Uterus (tissue), 2 donors: ENCODE measurements around the gene ITCH.

Source experiments
- POLR2A ChIP-seq, 2 donors: fragments of 450-650 bp; IDR thresholded peaks; one replicate each; pipeline ENCODE4 v1.6.1; 2016; ENCODE audit warnings: antibody characterized with exemption in 2 of 2, mild to moderate bottlenecking in 1 of 2, moderate library complexity in 1 of 2
- TF ChIP-seq, protein P1 (sequence below), 4 experiments: fragments of 200-600 bp in 2 of 4; fragments of 450-650 bp in 2 of 4; sonication (generic) in 2 of 4; IDR thresholded peaks; one replicate each; pipeline ENCODE4 v1.5.1; 2016 to 2019; ENCODE audit warnings: antibody characterized with exemption in 4 of 4, mild to moderate bottlenecking in 2 of 4, moderate library complexity in 1 of 4

GRCh38 chr20:34532756-34533155 lies 169.7 kb downstream of the ITCH start:
- TF ChIP-seq, protein P1, sequence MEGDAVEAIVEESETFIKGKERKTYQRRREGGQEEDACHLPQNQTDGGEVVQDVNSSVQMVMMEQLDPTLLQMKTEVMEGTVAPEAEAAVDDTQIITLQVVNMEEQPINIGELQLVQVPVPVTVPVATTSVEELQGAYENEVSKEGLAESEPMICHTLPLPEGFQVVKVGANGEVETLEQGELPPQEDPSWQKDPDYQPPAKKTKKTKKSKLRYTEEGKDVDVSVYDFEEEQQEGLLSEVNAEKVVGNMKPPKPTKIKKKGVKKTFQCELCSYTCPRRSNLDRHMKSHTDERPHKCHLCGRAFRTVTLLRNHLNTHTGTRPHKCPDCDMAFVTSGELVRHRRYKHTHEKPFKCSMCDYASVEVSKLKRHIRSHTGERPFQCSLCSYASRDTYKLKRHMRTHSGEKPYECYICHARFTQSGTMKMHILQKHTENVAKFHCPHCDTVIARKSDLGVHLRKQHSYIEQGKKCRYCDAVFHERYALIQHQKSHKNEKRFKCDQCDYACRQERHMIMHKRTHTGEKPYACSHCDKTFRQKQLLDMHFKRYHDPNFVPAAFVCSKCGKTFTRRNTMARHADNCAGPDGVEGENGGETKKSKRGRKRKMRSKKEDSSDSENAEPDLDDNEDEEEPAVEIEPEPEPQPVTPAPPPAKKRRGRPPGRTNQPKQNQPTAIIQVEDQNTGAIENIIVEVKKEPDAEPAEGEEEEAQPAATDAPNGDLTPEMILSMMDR (IDR thresholded peaks at IDR 0.05), result no peak
- TF ChIP-seq POLR2A (IDR thresholded peaks at IDR 0.05), result no peak
